HG03139 (cell line): Measurements from ENCODE around the gene BOLA3.
"Not testable (repeated sequence)": the region's sequence is repeated elsewhere in the genome, so short reads cannot be mapped to it uniquely, and the experiment has no call there.

Experiments
- ATAC-seq: cut with Tn5 transposase; IDR thresholded peaks from one replicate; pipeline ENCODE4 v1.9.1; 2021; ENCODE audit not compliant: unreplicated experiment

The BOLA3 gene

GRCh38 chr2:74105413-74105812 is 42.3 kb downstream of the BOLA3 start:
- no peak for ATAC-seq

GRCh38 chr2:74104839-74105238 is 42.9 kb downstream of the BOLA3 start:
- ATAC-seq = no peak

GRCh38 chr2:74103763-74104162 is 43.9 kb downstream of the BOLA3 start:
- ATAC-seq = no peak

- ATAC-seq = no peak
Observed at GRCh38 chr2:74102516-74102915, 45.2 kb downstream of the BOLA3 start.

GRCh38 chr2:74101574-74102300 is 46.0 kb downstream of the BOLA3 start:
- no peak for ATAC-seq

GRCh38 chr2:74100254-74101216 is 47.2 kb downstream of the BOLA3 start:
- ATAC-seq = no peak

GRCh38 chr2:74099835-74100234 is 47.9 kb downstream of the BOLA3 start:
- ATAC-seq = no peak

- ATAC-seq = no peak
Observed at GRCh38 chr2:74099271-74099670, 48.4 kb downstream of the BOLA3 start.

GRCh38 chr2:74097574-74097973 is 50.1 kb downstream of the BOLA3 start:
- ATAC-seq = no peak

- ATAC-seq = no peak
Observed at GRCh38 chr2:74096052-74096451, 51.7 kb downstream of the BOLA3 start.

- ATAC-seq = no peak
Observed at GRCh38 chr2:74095632-74096031, 52.1 kb downstream of the BOLA3 start.

- ATAC-seq = no peak
Observed at GRCh38 chr2:74094291-74094690, 53.4 kb downstream of the BOLA3 start.

- ATAC-seq = no peak
Observed at GRCh38 chr2:74093840-74094239, 53.9 kb downstream of the BOLA3 start.

GRCh38 chr2:74093426-74093825 is 54.3 kb downstream of the BOLA3 start:
- no peak for ATAC-seq

- ATAC-seq = no peak
Observed at GRCh38 chr2:74092275-74092674, 55.4 kb downstream of the BOLA3 start.

- no peak for ATAC-seq
Observed at GRCh38 chr2:74091391-74091790, 56.3 kb downstream of the BOLA3 start.

GRCh38 chr2:74089816-74090745 is 57.6 kb downstream of the BOLA3 start:
- ATAC-seq = no peak

GRCh38 chr2:74088676-74089075 is 59.0 kb downstream of the BOLA3 start:
- not testable (repeated sequence) for ATAC-seq

GRCh38 chr2:74087696-74088095 is 60.0 kb downstream of the BOLA3 start:
- ATAC-seq = no peak

GRCh38 chr2:74086021-74086420 is 61.7 kb downstream of the BOLA3 start:
- ATAC-seq = no peak
